HFF-Myc (cell line): ENCODE results near the gene CENPX.
A peak's percentile ranks its signal among the peaks of the same experiment; 100 is the strongest.

Experiments used
- DNase-seq: peaks from one replicate; pipeline ENCODE4 v3.0.0-alpha.2; 2011; ENCODE audit warnings: low read depth; ENCODE audit errors: extremely low read depth
- H3K4me3 ChIP-seq: replicated peaks from 2 replicates; pipeline ENCODE4 v1.5.1; 2011; ENCODE audit warnings: low read depth, mild to moderate bottlenecking, control low read depth, low read length
- CTCF ChIP-seq: IDR thresholded peaks from 2 replicates; pipeline ENCODE4 v1.5.1; 2012; ENCODE audit warnings: mild to moderate bottlenecking, low read depth, low read length, control low read depth; ENCODE audit errors: missing control alignments

The CENPX gene

GRCh38 chr17:82033359-82034085 lies 10.8 kb upstream of the CENPX start:
- no peak overlapping the region for H3K4me3 ChIP-seq
- no peak for DNase-seq
- TF ChIP-seq CTCF, result no peak

- no peak for TF ChIP-seq CTCF
- no peak for DNase-seq
- peak overlapping the region; percentile 72 for H3K4me3 ChIP-seq
These were observed 9.4 kb upstream of the CENPX start for GRCh38 chr17:82031885-82032627.

GRCh38 chr17:82031303-82031884 lies 8.7 kb upstream of the CENPX start, which contains the start of gene RAC3:
Gene RAC3 (plus strand): TSS chr17:82031678. CDS start chr17:82031762, 84 bp downstream.
- DNase-seq, result no peak
- H3K4me3 ChIP-seq, result peak within 1 kb of the TSS; percentile 72
- TF ChIP-seq CTCF, result no peak

- peak overlapping the region; percentile 51 for H3K4me3 ChIP-seq
- peak; percentile 49 for DNase-seq
- peak; percentile 34 for TF ChIP-seq CTCF
These were observed 8.0 kb upstream of the CENPX start for GRCh38 chr17:82030470-82031302.

- H3K4me3 ChIP-seq, result no peak overlapping the region; the same call in 1 of the 2 replicates
- no peak for DNase-seq
- no peak for TF ChIP-seq CTCF
These were observed 7.4 kb upstream of the CENPX start for GRCh38 chr17:82029990-82030469.

- no peak overlapping the region for H3K4me3 ChIP-seq
- TF ChIP-seq CTCF, result no peak
These were observed 6.7 kb upstream of the CENPX start for GRCh38 chr17:82029391-82029790.

More at GRCh38 chr17:82029391-82029790, 6.7 kb upstream of the CENPX start:
- no peak for DNase-seq
